CD4-positive, alpha-beta memory T cell (primary cell): ENCODE results near the gene FOXL3. TPM values are rescaled to one million over a fixed set of nuclear protein-coding genes. Genes with fewer than 3 reads are reported as not detected.

Experiments
- CTCF ChIA-PET: fragments of 350-600 bp; sonication (Branson Sonifier 250); formaldehyde crosslinking; loops from one replicate; lab custom pipeline; 2021; ENCODE audit warnings: inconsistent platforms; ENCODE audit not compliant: partially characterized antibody; lab: Charles Lee
- POLR2A ChIA-PET: fragments of 350-600 bp; sonication (Branson Sonifier 250); formaldehyde crosslinking; loops from one replicate; lab custom pipeline; 2021; ENCODE audit not compliant: partially characterized antibody; lab: Charles Lee
- DNase-seq, 5 donors: peaks; one replicate each; pipeline versions ENCODE4 v3.0.0 to v3.0.0-alpha.2; 2020 to 2022; ENCODE audit warnings: mixed read lengths in 1 of 5
- H3K27ac ChIP-seq: one replicate; pipeline ENCODE4 v1.7.0; 2013; ENCODE audit warnings: low read depth, low read length
- H3K27me3 ChIP-seq: 2 replicates; pipeline ENCODE4 v1.7.0; 2013; ENCODE audit warnings: mild to moderate bottlenecking, low read length, moderate library complexity; ENCODE audit not compliant: insufficient read depth
- H3K36me3 ChIP-seq: 2 replicates; pipeline ENCODE4 v1.7.0; 2013; ENCODE audit warnings: mild to moderate bottlenecking, low read length, moderate library complexity; ENCODE audit not compliant: insufficient read depth
- H3K4me1 ChIP-seq: 2 replicates; pipeline ENCODE4 v1.7.0; 2013; ENCODE audit warnings: mild to moderate bottlenecking, low read length, moderate library complexity; ENCODE audit not compliant: insufficient read depth
- H3K4me3 ChIP-seq, 2 donors: one replicate each; pipeline ENCODE4 v1.7.0; 2013; ENCODE audit warnings: low read length in 2 of 2, mild to moderate bottlenecking in 1 of 2
- H3K9me3 ChIP-seq, 2 donors: one replicate each; pipeline ENCODE4 v1.7.0; 2013; ENCODE audit warnings: low read length in 2 of 2, control low read depth in 1 of 2; ENCODE audit not compliant: control insufficient read depth in 1 of 2
- H3K27ac Mint-ChIP-seq, 7 donors: one replicate each; pipeline ENCODE4 v1.8.0; 2020 to 2021; ENCODE audit warnings: mixed read lengths in 7 of 7, mild to moderate bottlenecking in 6 of 7, inconsistent platforms in 3 of 7, moderate library complexity in 3 of 7
- H3K27me3 Mint-ChIP-seq, 2 donors: one replicate each; pipeline ENCODE4 v1.8.0; 2020 to 2021; ENCODE audit warnings: mixed read lengths in 2 of 2
- H3K36me3 Mint-ChIP-seq, 2 donors: one replicate each; pipeline ENCODE4 v1.8.0; 2020 to 2021; ENCODE audit warnings: mixed read lengths in 2 of 2, inconsistent platforms in 1 of 2, mild to moderate bottlenecking in 1 of 2
- H3K4me1 Mint-ChIP-seq, 4 donors: one replicate each; pipeline ENCODE4 v1.8.0; 2020 to 2021; ENCODE audit warnings: mixed read lengths in 4 of 4, mild to moderate bottlenecking in 1 of 4
- H3K4me3 Mint-ChIP-seq, 8 donors: one replicate each; pipeline ENCODE4 v1.8.0; 2020 to 2021; ENCODE audit warnings: mixed read lengths in 8 of 8, mild to moderate bottlenecking in 7 of 8, moderate library complexity in 6 of 8, inconsistent platforms in 3 of 8
- H3K9me3 Mint-ChIP-seq, 8 donors: one replicate each; pipeline ENCODE4 v1.8.0; 2020 to 2021; ENCODE audit warnings: mixed read lengths in 8 of 8, mild to moderate bottlenecking in 5 of 8, inconsistent platforms in 3 of 8, moderate library complexity in 1 of 8
- intact Hi-C: fragments of 100-400 bp; cut with micrococcal nuclease; formaldehyde crosslinking; loops from one replicate; pipeline ENCODE4 v1.15.1; 2023
- polyA plus RNA-seq, 2 donors: library from polyadenylated mRNA; unstranded; fragments of 300-500 nt; fragmentation: Illumina TruSeq; gene quantifications; one replicate each; pipeline ENCODE4 v1.2.3, GENCODE V29; 2021
- total RNA-seq, 2 experiments: library from RNA; stranded (reverse); gene quantifications; one replicate each; pipeline ENCODE4 v1.2.3, GENCODE V29; 2021

FOXL3 gene
- total and polyA plus RNA-seq, 4 experiments from 2014 or later, result not detected

DNA sequence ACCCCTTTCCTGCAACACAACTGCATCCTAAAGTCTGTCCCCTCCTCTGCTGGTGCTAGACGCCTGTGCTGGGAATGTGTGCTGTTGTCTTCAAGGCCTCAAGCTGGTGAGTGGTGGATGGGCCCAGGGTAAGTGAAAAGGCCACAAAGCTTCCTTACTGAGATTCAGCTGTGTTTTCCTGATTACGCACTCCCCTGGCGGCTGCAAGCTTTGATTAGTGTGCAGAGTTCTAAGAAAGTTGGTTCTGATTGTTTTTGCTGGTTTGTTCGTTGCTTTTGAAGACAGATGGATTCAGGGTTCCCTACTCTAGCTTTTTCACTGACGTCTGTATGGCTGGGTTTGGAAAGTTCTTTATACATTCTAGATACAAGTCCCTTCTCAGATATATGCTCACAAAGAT is 11.9 kb upstream of the FOXL3 start:
- ChIA-PET CTCF (no interaction called here), POLR2A (no interaction called here)
- no peak overlapping the region for H3K4me3 ChIP-seq
- no peak overlapping the region for H3K27ac ChIP-seq
- Mint-ChIP-seq H3K4me1 (no peaks in the 10 kb centered on the region), H3K9me3 (peaks cover 0 to 32% (median 23%) of the 10 kb centered on the region in 8 donors), H3K27me3 (peaks cover 12 to 19% of the 10 kb centered on the region in 2 donors), H3K27ac (no peak overlapping the region), H3K36me3 (no peaks in the 10 kb centered on the region), H3K4me3 (no peak overlapping the region)
- intact Hi-C loops, result no loop called here
- no peak for DNase-seq
- no peaks in the 10 kb centered on the region for H3K9me3 ChIP-seq
- H3K27me3 ChIP-seq, result no peaks in the 10 kb centered on the region
- no peaks in the 10 kb centered on the region for H3K4me1 ChIP-seq
- no peaks in the 10 kb centered on the region for H3K36me3 ChIP-seq

DNA sequence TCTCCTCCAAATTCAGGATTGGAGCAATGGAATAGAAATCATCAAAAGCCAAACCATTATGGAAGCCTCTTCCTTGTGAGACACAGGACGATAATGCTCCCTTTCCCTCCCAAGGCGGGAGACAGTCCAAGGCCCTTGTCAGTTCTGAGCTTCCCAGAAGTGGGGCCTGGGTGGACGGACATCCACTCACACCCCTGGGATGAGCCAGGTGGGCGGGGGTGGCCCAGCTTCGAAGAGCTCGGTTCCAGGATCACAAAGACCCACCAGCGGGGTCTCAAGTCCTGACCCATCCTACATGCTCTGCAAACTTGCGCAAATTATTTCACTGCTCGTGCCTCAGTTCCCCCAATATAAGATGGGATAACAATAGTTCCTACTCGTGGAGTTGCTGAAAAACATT is 10.1 kb upstream of the FOXL3 start:
- Histone ChIP-seq H3K27ac (no peak overlapping the region), H3K4me3 (no peak overlapping the region), H3K27me3 (no peaks in the 10 kb centered on the region), H3K4me1 (no peaks in the 10 kb centered on the region), H3K9me3 (no peaks in the 10 kb centered on the region), H3K36me3 (no peaks in the 10 kb centered on the region)
- no peaks in the 10 kb centered on the region for H3K36me3 Mint-ChIP-seq
- intact Hi-C loops, result no loop called here
- CTCF ChIA-PET, result no interaction called here
- H3K4me3 Mint-ChIP-seq, result no peak overlapping the region
- H3K9me3 Mint-ChIP-seq, result peaks cover 0 to 14% (median 8%) of the 10 kb centered on the region in 8 donors
- H3K27ac Mint-ChIP-seq, result no peak overlapping the region
- POLR2A ChIA-PET, result no interaction called here
- no peak for DNase-seq
- H3K27me3 Mint-ChIP-seq, result peaks cover 14 to 20% of the 10 kb centered on the region in 2 donors
- no peaks in the 10 kb centered on the region for H3K4me1 Mint-ChIP-seq

GRCh38 chr7:280461-280860 is 9.5 kb upstream of the FOXL3 start:
- intact Hi-C loops, result no loop called here
- no peaks in the 10 kb centered on the region for H3K27me3 ChIP-seq
- ChIA-PET CTCF (no interaction called here), POLR2A (no interaction called here)
- no peak for DNase-seq
- no peaks in the 10 kb centered on the region for H3K4me1 ChIP-seq
- H3K9me3 ChIP-seq, result no peaks in the 10 kb centered on the region
- peaks cover 0 to 8% (median 5%) of the 10 kb centered on the region in 8 donors for H3K9me3 Mint-ChIP-seq
- H3K4me3 ChIP-seq, result no peak overlapping the region
- no peaks in the 10 kb centered on the region for H3K4me1 Mint-ChIP-seq
- no peak overlapping the region for H3K27ac ChIP-seq
- no peak overlapping the region for H3K27ac Mint-ChIP-seq
- H3K27me3 Mint-ChIP-seq, result peaks cover 13 to 24% of the 10 kb centered on the region in 2 donors
- H3K4me3 Mint-ChIP-seq, result no peak overlapping the region
- H3K36me3 Mint-ChIP-seq, result no peaks in the 10 kb centered on the region
- no peaks in the 10 kb centered on the region for H3K36me3 ChIP-seq

DNA sequence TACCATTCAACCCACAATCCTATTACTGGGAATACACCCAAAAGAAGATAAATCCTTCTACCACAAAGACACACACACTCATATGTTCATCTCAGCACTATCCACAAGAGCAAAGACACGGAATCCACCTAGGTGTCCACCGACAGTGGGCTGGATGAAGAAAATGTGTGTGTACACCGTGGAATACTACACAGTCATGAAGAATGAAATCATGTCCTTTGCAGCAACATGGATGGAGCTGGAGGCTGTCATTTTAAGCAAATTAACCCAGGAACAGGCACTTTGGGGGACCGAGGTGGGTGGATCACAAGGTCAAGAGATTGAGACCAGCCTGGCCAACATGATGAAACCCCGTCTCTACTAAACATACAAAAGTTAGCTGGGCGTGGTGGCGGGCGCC is 8.3 kb upstream of the FOXL3 start:
- Mint-ChIP-seq H3K9me3 (peaks cover 0 to 5% (median 2%) of the 10 kb centered on the region in 8 donors), H3K4me1 (no peaks in the 10 kb centered on the region), H3K27me3 (peaks cover 14 to 23% of the 10 kb centered on the region in 2 donors), H3K27ac (no peak overlapping the region), H3K36me3 (no peaks in the 10 kb centered on the region), H3K4me3 (no peak overlapping the region)
- Histone ChIP-seq H3K27ac (no peak overlapping the region), H3K36me3 (no peaks in the 10 kb centered on the region), H3K4me3 (no peak overlapping the region), H3K4me1 (no peaks in the 10 kb centered on the region), H3K27me3 (no peaks in the 10 kb centered on the region), H3K9me3 (no peaks in the 10 kb centered on the region)
- intact Hi-C loops, result no loop called here
- ChIA-PET POLR2A (no interaction called here), CTCF (no interaction called here)
- no peak for DNase-seq

DNA sequence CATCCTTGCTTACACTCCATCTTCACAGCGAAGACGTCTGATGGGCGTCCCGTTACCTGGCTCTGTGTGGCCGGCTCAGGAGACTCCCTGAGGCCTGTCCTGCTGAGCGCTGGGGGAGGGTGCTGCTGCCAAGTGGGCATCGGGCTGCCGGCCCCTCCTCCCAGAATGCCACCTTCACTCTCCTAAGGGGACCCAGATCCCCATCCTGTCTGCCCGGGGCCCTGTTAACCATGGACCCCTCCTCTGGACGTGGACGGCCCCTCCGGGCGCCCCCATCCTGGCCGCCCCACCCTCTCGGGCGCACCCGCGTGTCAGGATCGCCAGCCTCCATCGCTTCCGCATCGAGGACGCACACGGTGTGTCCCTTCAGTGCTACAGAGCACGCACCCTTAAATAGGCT is 7.3 kb upstream of the FOXL3 start:
- Histone ChIP-seq H3K9me3 (no peaks in the 10 kb centered on the region), H3K4me1 (no peaks in the 10 kb centered on the region), H3K4me3 (no peak overlapping the region), H3K36me3 (no peaks in the 10 kb centered on the region), H3K27ac (no peak overlapping the region), H3K27me3 (no peaks in the 10 kb centered on the region)
- Mint-ChIP-seq H3K4me3 (no peak overlapping the region), H3K27ac (no peak overlapping the region), H3K36me3 (no peaks in the 10 kb centered on the region), H3K4me1 (no peaks in the 10 kb centered on the region), H3K9me3 (peaks cover 0 to 5% (median 0%) of the 10 kb centered on the region in 8 donors), H3K27me3 (peaks cover 16 to 21% of the 10 kb centered on the region in 2 donors)
- no peak for DNase-seq
- ChIA-PET POLR2A (no interaction called here), CTCF (no interaction called here)
- intact Hi-C loops, result no loop called here

DNA sequence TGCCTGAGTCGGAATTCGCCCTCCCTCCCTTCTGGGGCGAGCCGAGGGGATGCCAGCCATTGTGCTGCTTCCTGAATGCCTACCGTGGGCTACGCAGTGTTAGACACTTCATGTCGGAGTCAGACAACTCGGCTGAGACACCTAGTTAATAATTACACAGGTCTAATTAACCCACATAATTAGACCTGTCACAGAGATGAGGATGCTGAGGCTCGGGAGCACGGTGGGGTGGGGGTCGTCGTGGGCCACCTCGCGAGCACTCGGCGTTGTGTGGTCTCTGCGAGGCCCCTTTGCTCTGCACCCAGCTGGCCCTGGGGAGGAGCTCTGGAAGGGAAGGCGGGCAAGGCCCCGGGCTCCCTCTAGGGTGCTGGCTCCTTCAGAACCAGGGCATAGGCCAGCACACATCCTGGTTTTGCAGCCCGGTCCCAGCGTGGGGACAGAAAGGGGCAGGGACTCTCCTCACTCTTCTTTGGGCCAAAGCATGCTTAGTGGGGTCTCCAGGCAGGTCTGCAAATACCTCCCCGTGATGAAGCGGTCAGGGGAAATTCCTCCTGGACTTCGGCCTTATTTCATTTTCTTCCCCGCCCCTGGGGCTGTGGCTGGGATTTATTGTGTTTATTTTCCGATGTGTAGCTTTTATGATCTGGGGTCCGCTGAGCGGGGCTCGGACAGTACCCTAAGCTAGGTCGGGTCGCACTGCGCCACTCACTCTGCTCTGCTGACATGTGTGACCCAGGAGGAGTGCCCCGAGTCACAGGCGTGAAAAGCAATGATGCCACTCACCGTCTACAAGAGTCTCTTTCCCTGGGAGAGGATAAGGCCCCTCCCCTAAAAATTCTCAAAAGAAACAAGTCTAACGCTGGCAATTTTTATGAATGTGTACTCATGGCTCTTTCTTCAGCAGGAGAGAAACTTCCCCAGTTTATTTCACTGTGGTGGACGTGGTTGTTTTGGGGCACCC is 4.9 kb upstream of the FOXL3 start:
- H3K36me3 ChIP-seq, result no peaks in the 10 kb centered on the region
- peaks cover 0 to 5% (median 0%) of the 10 kb centered on the region in 8 donors for H3K9me3 Mint-ChIP-seq

DNA sequence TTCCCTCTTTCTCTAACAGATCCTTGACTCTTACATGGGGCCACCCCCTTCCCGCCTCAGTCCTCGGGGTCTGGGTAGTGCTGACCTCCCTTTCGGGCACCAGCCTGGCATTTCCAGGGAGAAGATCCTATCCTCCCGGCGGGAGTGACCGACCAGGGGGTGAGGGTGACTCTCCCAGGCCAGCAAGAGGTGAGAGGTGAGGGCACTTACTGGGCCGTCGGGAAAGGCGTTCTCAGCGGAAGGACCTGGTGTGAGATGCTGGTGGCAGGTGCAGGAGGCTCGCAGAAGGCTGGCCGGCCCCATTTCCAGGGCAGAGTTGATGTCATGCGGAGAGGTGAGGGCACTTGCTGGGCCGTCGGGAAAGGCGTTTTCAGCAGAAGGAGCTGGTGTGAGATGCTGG is 4.2 kb upstream of the FOXL3 start:
- H3K4me1 Mint-ChIP-seq, result no peaks in the 10 kb centered on the region
- H3K36me3 Mint-ChIP-seq, result no peaks in the 10 kb centered on the region
- DNase-seq, result no peak
- no peak overlapping the region for H3K27ac Mint-ChIP-seq
- intact Hi-C loops, result no loop called here
- Histone ChIP-seq H3K27me3 (no peaks in the 10 kb centered on the region), H3K4me3 (no peak overlapping the region), H3K9me3 (no peaks in the 10 kb centered on the region), H3K4me1 (no peaks in the 10 kb centered on the region), H3K27ac (no peak overlapping the region), H3K36me3 (no peaks in the 10 kb centered on the region)
- ChIA-PET POLR2A (no interaction called here), CTCF (no interaction called here)
- no peak overlapping the region for H3K4me3 Mint-ChIP-seq
- H3K27me3 Mint-ChIP-seq, result peaks cover 21 to 27% of the 10 kb centered on the region in 2 donors
- H3K9me3 Mint-ChIP-seq, result peaks cover 0 to 5% (median 0%) of the 10 kb centered on the region in 8 donors

More for the DNA sequence above, 4.9 kb upstream of the FOXL3 start:
- DNase-seq, result no peak
- ChIA-PET POLR2A (no interaction called here), CTCF (no interaction called here)
- Histone ChIP-seq H3K4me3 (no peak overlapping the region), H3K27ac (no peak overlapping the region), H3K9me3 (no peaks in the 10 kb centered on the region), H3K4me1 (no peaks in the 10 kb centered on the region), H3K27me3 (no peaks in the 10 kb centered on the region)
- intact Hi-C loops, result no loop called here
- Mint-ChIP-seq H3K27me3 (peaks cover 22 to 30% of the 10 kb centered on the region in 2 donors), H3K4me1 (no peaks in the 10 kb centered on the region), H3K36me3 (no peaks in the 10 kb centered on the region), H3K4me3 (no peak overlapping the region), H3K27ac (no peak overlapping the region)
